Measurements from ENCODE around the gene CEACAM6.

- TF ChIP-seq CHD2 (IDR thresholded peaks at IDR 0.05; ENCODE audit: low read depth, low read length) (no peak), ZKSCAN1 (IDR thresholded peaks at IDR 0.05; ENCODE audit: low read length) (no peak), CTCF (CRISPR knock-in tag; IDR thresholded peaks at IDR 0.05) (no peak), ZNF549 (CRISPR knock-in tag; IDR thresholded peaks at IDR 0.05) (no peak), PCBP1 (IDR thresholded peaks at IDR 0.05; ENCODE audit: borderline replicate concordance, low read depth, low read length) (no peak), NFKBIZ (CRISPR knock-in tag; IDR thresholded peaks at IDR 0.05) (no peak), ZBTB43 (CRISPR knock-in tag; conservative IDR thresholded peaks at IDR 0.05) (no peak), KDM3A (CRISPR knock-in tag; IDR thresholded peaks at IDR 0.05; ENCODE audit: low read depth) (no peak), RFXANK (CRISPR knock-in tag; IDR thresholded peaks at IDR 0.05) (no peak)
Measured at GRCh38 chr19:41718761-41719160, 36.6 kb upstream of the CEACAM6 start.
